GM12878 (cell line): ENCODE measurements around the gene MLIP. TPM values are rescaled to one million over a fixed set of nuclear protein-coding genes. Genes with fewer than 3 reads are reported as not detected.
A peak's percentile ranks its signal among the peaks of the same experiment; 100 is the strongest.

Experiments used
- ATAC-seq: fragments of 200-7000 bp; cut with Tn5 transposase; 3 replicates; pipeline ENCODE4 v1.9.1; 2020; ENCODE audit warnings: mild to moderate bottlenecking, moderate library complexity
- BruUV-seq: library from RNA; stranded (reverse); fragments of 400-500 nt; replicated peaks from 2 replicates; lab custom pipeline; 2021; lab: Mats Ljungman, UMichigan
- CTCF ChIA-PET: fragments of 300-600 bp; sonication (Branson Sonifier 250); formaldehyde crosslinking; extraction: SDS; loops from one replicate; lab custom pipeline; 2021; ENCODE audit warnings: inconsistent platforms; lab: Yijun Ruan, JAX
- POLR2A ChIA-PET: fragments of 350-600 bp; formaldehyde crosslinking; extraction: SDS; loops from one replicate; lab custom pipeline; 2021; ENCODE audit warnings: inconsistent platforms; lab: Charles Lee
- RAD21 ChIA-PET: fragments of 300-600 bp; sonication (Branson Sonifier 250); formaldehyde crosslinking; loops from one replicate; lab custom pipeline; 2023; ENCODE audit warnings: antibody characterized with exemption; ENCODE audit not compliant: unreplicated experiment; lab: Charles Lee
- SMC1A ChIA-PET: fragments of 300-600 bp; sonication (Branson Sonifier 250); formaldehyde crosslinking; loops from one replicate; lab custom pipeline; 2023; ENCODE audit not compliant: unreplicated experiment, uncharacterized antibody; lab: Charles Lee
- DNase-seq: peaks from one replicate; pipeline ENCODE4 v3.0.0-alpha.2; 2011; ENCODE audit warnings: low read depth, low spot score
- FAIRE-seq: peaks from 3 replicates; lab custom pipeline; 2011; peaks lifted over from hg19 to GRCh38; lab: Jason Lieb, UNC
- H2AFZ ChIP-seq: 2 replicates; pipeline ENCODE4 v1.6.0; 2011; ENCODE audit warnings: low read depth, low read length, control low read depth; ENCODE audit not compliant: control insufficient read depth
- H3K27ac ChIP-seq: 2 replicates; pipeline ENCODE4 v1.5.1; 2011; ENCODE audit warnings: control low read depth; ENCODE audit not compliant: control insufficient read depth, insufficient read depth
- H3K27me3 ChIP-seq, 2 experiments: replicated peaks in 1 of 2; 2 replicates each; pipeline versions ENCODE4 v1.6.0 to v1.6.1; 2011; ENCODE audit warnings: low read length in 1 of 2; ENCODE audit not compliant: control insufficient read depth in 2 of 2, insufficient read depth in 2 of 2
- H3K36me3 ChIP-seq, 2 experiments: 2 replicates each; pipeline ENCODE4 v1.5.1; 2011; ENCODE audit warnings: low read length in 1 of 2; ENCODE audit not compliant: control insufficient read depth in 2 of 2, insufficient read depth in 2 of 2
- H3K4me1 ChIP-seq: 2 replicates; pipeline ENCODE4 v1.6.1; 2011; ENCODE audit warnings: mild to moderate bottlenecking, low read length, moderate library complexity, mixed read lengths; ENCODE audit not compliant: control insufficient read depth, insufficient read depth
- H3K4me2 ChIP-seq: 2 replicates; pipeline ENCODE4 v1.6.0; 2011; ENCODE audit warnings: control low read depth; ENCODE audit not compliant: control insufficient read depth, insufficient read depth
- H3K4me3 ChIP-seq: fragments of 200-600 bp; sonication (generic); 2 replicates; pipeline ENCODE4 v1.5.1; 2016
- H3K79me2 ChIP-seq: 2 replicates; pipeline ENCODE4 v1.6.0; 2011; ENCODE audit warnings: low read length; ENCODE audit not compliant: control insufficient read depth, insufficient read depth
- H3K9ac ChIP-seq: 2 replicates; pipeline ENCODE4 v1.8.0; 2011; ENCODE audit warnings: low read length, control low read depth, mixed read lengths; ENCODE audit not compliant: control insufficient read depth, insufficient read depth
- H3K9me3 ChIP-seq: replicated peaks from 3 replicates; pipeline ENCODE4 v1.5.1; 2011; ENCODE audit warnings: mild to moderate bottlenecking, low read length; ENCODE audit not compliant: control insufficient read depth, insufficient read depth
- H4K20me1 ChIP-seq: 2 replicates; pipeline ENCODE4 v1.6.0; 2011; ENCODE audit not compliant: control insufficient read depth, insufficient read depth
- NBN ChIP-seq: fragments of 450-650 bp; IDR thresholded peaks from 2 replicates; pipeline ENCODE4 v1.6.1; 2016
- RAD21 ChIP-seq: IDR thresholded peaks from 2 replicates; pipeline ENCODE4 v1.6.1; 2011; ENCODE audit warnings: mild to moderate bottlenecking, low read depth, low read length, moderate library complexity; ENCODE audit not compliant: insufficient read depth
- SMC3 ChIP-seq: IDR thresholded peaks from 2 replicates; pipeline ENCODE4 v1.6.1; 2011; ENCODE audit warnings: low read length, improper control_type of control experiment, borderline replicate concordance
- WGBS: methylation state at CpG from one replicate; pipeline ENCODE4 v1.1.6; 2016; ENCODE audit warnings: low lambda C conversion rate; ENCODE audit not compliant: insufficient replicate concordance, insufficient coverage; ENCODE audit errors: missing lambda C conversion rate; 5-methylcytosine and 5-hydroxymethylcytosine counted together
- in situ Hi-C: fragments of 300-500 bp; cut with MboI; formaldehyde crosslinking; loops from 9 replicates; pipeline ENCODE4 v1.14.3; 2018; ENCODE audit warnings: mixed read lengths
- intact Hi-C: fragments of 100-400 bp; cut with micrococcal nuclease; formaldehyde crosslinking; loops from one replicate; pipeline ENCODE4 v1.14.2; 2022; ENCODE audit not compliant: unreplicated experiment
- polyA plus RNA-seq, 11 experiments: library from polyadenylated mRNA; depleted of rRNA in 4 of 11; unstranded in 6 of 11; stranded (reverse) in 5 of 11; fragments of >200 nt; fragmentation: Nextera tagmentation in 4 of 11; fragmentation: Illumina TruSeq in 1 of 11; extraction: Ambion mirVana in 4 of 11; extraction: Trizol in 1 of 11; gene quantifications; 1 replicate in 1 of 11; 2 replicates in 10 of 11; pipeline versions ENCODE4 v1.2.1 to v1.2.3, GENCODE V29; 2011 to 2016; ENCODE audit warnings: inconsistent platforms in 2 of 11, missing spikeins in 2 of 11, low read depth in 1 of 11
- total RNA-seq, 4 experiments: library from RNA; depleted of rRNA in 3 of 4; stranded (reverse); fragments of >200 nt in 3 of 4; fragmentation: Illumina TruSeq in 1 of 4; extraction: Trizol in 1 of 4; gene quantifications; 2 replicates each; pipeline versions ENCODE4 v1.2.1 to v1.2.3, GENCODE V29; 2013 to 2021
- TF ChIP-seq, protein P1 (sequence below), 3 experiments: IDR thresholded peaks in 2 of 3; conservative IDR thresholded peaks in 1 of 3; 2 replicates each; pipeline ENCODE4 v1.5.1; 2011; ENCODE audit warnings: low read depth in 3 of 3, low read length in 3 of 3, mild to moderate bottlenecking in 3 of 3, control low read depth in 2 of 3, moderate library complexity in 2 of 3, inconsistent platforms in 1 of 3, mixed read lengths in 1 of 3; ENCODE audit not compliant: control insufficient read depth in 2 of 3, insufficient read depth in 1 of 3; ENCODE audit errors: extremely low read depth in 1 of 3

MLIP gene
- total and polyA plus RNA-seq, 10 of the 15 experiments (the other 5 are each of a cell fraction or from before 2014, with no cell fraction given), result not detected

DNA sequence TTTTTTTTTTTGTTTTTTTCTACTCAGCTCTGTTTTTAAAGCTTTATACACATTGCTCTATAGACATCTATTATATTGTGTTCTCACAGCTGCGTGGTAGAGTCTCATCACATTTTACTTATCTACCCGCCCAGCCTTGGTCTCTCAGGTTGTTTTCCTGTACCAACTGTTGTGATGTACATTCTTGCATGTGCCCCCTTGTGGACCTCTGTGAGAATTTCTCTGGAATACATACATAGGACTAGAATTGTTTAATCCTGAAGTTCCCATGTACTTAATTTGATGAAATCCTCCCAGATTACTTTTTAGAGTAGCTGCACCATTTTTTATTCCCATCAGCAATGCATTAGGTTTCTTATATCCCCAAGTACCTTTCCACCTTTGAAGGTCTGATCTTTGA lies 156.6 kb downstream of the MLIP start:
- Histone ChIP-seq H3K4me1 (no peaks in the 10 kb centered on the region), H2AFZ (no peak overlapping the region), H3K27me3 (no peaks in the 10 kb centered on the region), H3K9me3 (no peaks in the 10 kb centered on the region), H3K4me2 (no peak overlapping the region), H3K4me3 (no peak overlapping the region), H3K9ac (no peak overlapping the region), H3K79me2 (no peaks in the 10 kb centered on the region), H3K27ac (no peak overlapping the region), H4K20me1 (no peaks in the 10 kb centered on the region), H3K36me3 (no peaks in the 10 kb centered on the region)
- peak; percentile 38; the same call in 1 of the 2 replicates for TF ChIP-seq RAD21
- TF ChIP-seq, protein P1, sequence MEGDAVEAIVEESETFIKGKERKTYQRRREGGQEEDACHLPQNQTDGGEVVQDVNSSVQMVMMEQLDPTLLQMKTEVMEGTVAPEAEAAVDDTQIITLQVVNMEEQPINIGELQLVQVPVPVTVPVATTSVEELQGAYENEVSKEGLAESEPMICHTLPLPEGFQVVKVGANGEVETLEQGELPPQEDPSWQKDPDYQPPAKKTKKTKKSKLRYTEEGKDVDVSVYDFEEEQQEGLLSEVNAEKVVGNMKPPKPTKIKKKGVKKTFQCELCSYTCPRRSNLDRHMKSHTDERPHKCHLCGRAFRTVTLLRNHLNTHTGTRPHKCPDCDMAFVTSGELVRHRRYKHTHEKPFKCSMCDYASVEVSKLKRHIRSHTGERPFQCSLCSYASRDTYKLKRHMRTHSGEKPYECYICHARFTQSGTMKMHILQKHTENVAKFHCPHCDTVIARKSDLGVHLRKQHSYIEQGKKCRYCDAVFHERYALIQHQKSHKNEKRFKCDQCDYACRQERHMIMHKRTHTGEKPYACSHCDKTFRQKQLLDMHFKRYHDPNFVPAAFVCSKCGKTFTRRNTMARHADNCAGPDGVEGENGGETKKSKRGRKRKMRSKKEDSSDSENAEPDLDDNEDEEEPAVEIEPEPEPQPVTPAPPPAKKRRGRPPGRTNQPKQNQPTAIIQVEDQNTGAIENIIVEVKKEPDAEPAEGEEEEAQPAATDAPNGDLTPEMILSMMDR (IDR thresholded peaks at IDR 0.05 in 2 of 3, conservative IDR thresholded peaks at IDR 0.05 in 1 of 3; ENCODE audit: control insufficient read depth in 2 of 3, extremely low read depth in 1 of 3, insufficient read depth in 1 of 3, low read depth in 3 of 3, low read length in 3 of 3), result peak; percentile 29 to 38 (median 30); a peak in 4 of 6 replicates
- no peak for TF ChIP-seq NBN
- peak; percentile 50; the same call in 1 of the 2 replicates for TF ChIP-seq SMC3
- BruUV-seq, result no TSS peak
- WGBS, result 3% methylated on average over 2 of the region's 2 CpGs
- FAIRE-seq, result no peak
- peak; percentile 69 for ATAC-seq
- intact Hi-C loops, result loop anchor here (2.0 kb wide), 1 partner anchor 281 kb away; no protein-coding TSS in a partner anchor
- ChIA-PET POLR2A (no interaction called here), SMC1A (interaction anchor here (1.5 to 2.1 kb wide), 4 partner anchors 20 to 282 kb away, joined by 4 to 6 read pairs (median 4); no protein-coding TSS in a partner anchor), RAD21 (interaction anchor here (2.2 kb wide), 1 partner anchor 281 kb away, joined by 5 read pairs; no protein-coding TSS in a partner anchor), CTCF (interaction anchor here (0.6 to 2.6 kb wide), 6 partner anchors 12 to 282 kb away, joined by 3 to 14 read pairs (median 6); no protein-coding TSS in a partner anchor)
- in situ Hi-C loops, result loop anchor here (10.0 kb wide), 1 partner anchor 283 kb away; no protein-coding TSS in a partner anchor
- DNase-seq, result no peak
